DMS114 treated with DMSO at 0.1 percent for 48 hours (cell line): ENCODE data around the gene FUNDC1.
A peak's percentile ranks its signal among the peaks of the same experiment; 100 is the strongest.
"Not testable (repeated sequence)": the region's sequence is repeated elsewhere in the genome, so short reads cannot be mapped to it uniquely, and the experiment has no call there.

Experiments used
- DNase-seq: peaks from one replicate; lab custom pipeline; 2025; ENCODE audit not compliant: unreplicated experiment; lab: John Stamatoyannopoulos, UW

The FUNDC1 gene

GRCh38 chrX:44542567-44543325 is at the start of gene FUNDC1:
FUNDC1 (minus strand) TSS chrX:44542859; CDS start chrX:44542832, 27 bp downstream.
- peak; percentile 88 for DNase-seq

GRCh38 chrX:44585866-44586265 is 43.2 kb upstream of the FUNDC1 start:
- no peak for DNase-seq

GRCh38 chrX:44580466-44580865 is 37.8 kb upstream of the FUNDC1 start:
- DNase-seq = no peak

- no peak for DNase-seq
These were observed 29.8 kb upstream of the FUNDC1 start for GRCh38 chrX:44572340-44572938.

- DNase-seq = no peak
These were observed 27.9 kb upstream of the FUNDC1 start for GRCh38 chrX:44570522-44570921.

GRCh38 chrX:44569122-44569521 is 26.5 kb upstream of the FUNDC1 start:
- no peak for DNase-seq

- no peak for DNase-seq
These were observed 25.5 kb upstream of the FUNDC1 start for GRCh38 chrX:44568196-44568595.

- not testable (repeated sequence) for DNase-seq
These were observed 19.2 kb upstream of the FUNDC1 start for GRCh38 chrX:44561896-44562295.

GRCh38 chrX:44550563-44550962 is 7.9 kb upstream of the FUNDC1 start:
- DNase-seq = no peak

- DNase-seq = not testable (repeated sequence)
These were observed 2.8 kb upstream of the FUNDC1 start for GRCh38 chrX:44545454-44545853.

GRCh38 chrX:44544036-44544435 is 1.4 kb upstream of the FUNDC1 start:
- DNase-seq = no peak

GRCh38 chrX:44536198-44536597 is 6.5 kb downstream of the FUNDC1 start:
- no peak for DNase-seq

GRCh38 chrX:44529310-44529709 is 13.3 kb downstream of the FUNDC1 start:
- no peak for DNase-seq

- no peak for DNase-seq
These were observed 28.4 kb downstream of the FUNDC1 start for GRCh38 chrX:44514272-44514671.

GRCh38 chrX:44507292-44507691 is 35.4 kb downstream of the FUNDC1 start:
- DNase-seq = no peak

- no peak for DNase-seq
These were observed 36.0 kb downstream of the FUNDC1 start for GRCh38 chrX:44506678-44507077.

GRCh38 chrX:44503560-44503959 is 39.1 kb downstream of the FUNDC1 start:
- no peak for DNase-seq

GRCh38 chrX:44495091-44495490 is 47.6 kb downstream of the FUNDC1 start:
- DNase-seq = no peak

- no peak for DNase-seq
These were observed 48.3 kb downstream of the FUNDC1 start for GRCh38 chrX:44494357-44494756.

GRCh38 chrX:44489515-44489914 is 53.1 kb downstream of the FUNDC1 start:
- DNase-seq = no peak

- no peak for DNase-seq
These were observed 58.0 kb downstream of the FUNDC1 start for GRCh38 chrX:44484607-44485146.

- DNase-seq = no peak
These were observed 58.6 kb downstream of the FUNDC1 start for GRCh38 chrX:44483965-44484606.
